ENCODE results near the gene ACVRL1. TPM values are rescaled to one million over a fixed set of nuclear protein-coding genes. Genes with fewer than 3 reads are reported as not detected.
A peak's percentile ranks its signal among the peaks of the same experiment; 100 is the strongest.

Gene ACVRL1
- total RNA-seq, 1 experiment from 2014 or later, result 0.07 TPM

DNA sequence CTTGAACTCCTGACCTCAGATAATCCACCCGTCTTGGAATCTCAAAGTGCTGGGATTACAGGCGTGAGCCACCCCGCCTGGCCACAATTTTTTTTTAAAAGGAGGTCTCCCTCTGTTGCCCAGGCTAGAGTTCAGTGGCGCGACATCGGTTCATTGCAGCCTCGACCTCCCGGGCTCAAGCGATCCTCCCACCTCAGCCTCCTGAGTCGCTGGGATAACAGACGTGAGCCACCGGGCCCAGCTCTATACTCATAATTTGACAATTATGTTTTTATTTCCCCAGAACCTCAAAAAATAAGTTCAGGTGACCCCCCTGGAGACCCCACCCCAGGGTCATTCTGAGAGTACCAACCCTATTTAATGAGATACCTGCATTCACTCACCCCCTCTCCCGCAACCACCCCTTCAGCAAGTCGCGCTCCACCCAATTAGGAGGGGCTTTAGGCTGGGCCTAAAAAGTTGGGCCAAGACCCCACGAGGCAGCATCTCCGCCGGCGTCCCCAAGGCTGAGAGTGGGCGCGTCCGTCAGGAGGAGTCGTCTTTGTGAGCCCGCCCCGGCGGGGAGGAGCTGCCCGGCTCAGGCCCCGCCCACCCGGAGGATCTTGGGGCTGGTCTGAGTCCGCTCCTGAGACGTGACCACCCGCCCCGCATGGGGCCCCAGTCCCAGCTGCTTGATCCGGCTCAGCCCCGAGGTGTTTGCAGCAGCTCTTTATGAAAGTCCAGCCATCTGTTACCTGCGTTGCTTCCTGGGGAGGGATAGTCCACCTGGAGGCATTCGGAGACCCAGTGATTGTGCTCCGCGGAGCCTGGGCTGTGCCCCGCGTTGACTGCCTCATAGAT is 19.6 kb upstream of the ACVRL1 start, which contains the start of gene ANKRD33:
Gene ANKRD33, plus strand, starts transcription at position 628 of the 840 bp plus-strand sequence. Its CDS starts 84 bp downstream, at position 712.
- Histone ChIP-seq H3K27me3 (ENCODE audit: control insufficient read depth, insufficient read depth, low read length) (peaks cover 10% of the 10 kb centered on the region), H3K36me3 (replicated peaks; ENCODE audit: control insufficient read depth, insufficient read depth, low read length) (no peaks in the 10 kb centered on the region), H3K4me3 (ENCODE audit: insufficient read depth, low read depth, low read length) (peak within 1 kb of the TSS; percentile 54)
- peak; percentile 98 for DNase-seq

DNA sequence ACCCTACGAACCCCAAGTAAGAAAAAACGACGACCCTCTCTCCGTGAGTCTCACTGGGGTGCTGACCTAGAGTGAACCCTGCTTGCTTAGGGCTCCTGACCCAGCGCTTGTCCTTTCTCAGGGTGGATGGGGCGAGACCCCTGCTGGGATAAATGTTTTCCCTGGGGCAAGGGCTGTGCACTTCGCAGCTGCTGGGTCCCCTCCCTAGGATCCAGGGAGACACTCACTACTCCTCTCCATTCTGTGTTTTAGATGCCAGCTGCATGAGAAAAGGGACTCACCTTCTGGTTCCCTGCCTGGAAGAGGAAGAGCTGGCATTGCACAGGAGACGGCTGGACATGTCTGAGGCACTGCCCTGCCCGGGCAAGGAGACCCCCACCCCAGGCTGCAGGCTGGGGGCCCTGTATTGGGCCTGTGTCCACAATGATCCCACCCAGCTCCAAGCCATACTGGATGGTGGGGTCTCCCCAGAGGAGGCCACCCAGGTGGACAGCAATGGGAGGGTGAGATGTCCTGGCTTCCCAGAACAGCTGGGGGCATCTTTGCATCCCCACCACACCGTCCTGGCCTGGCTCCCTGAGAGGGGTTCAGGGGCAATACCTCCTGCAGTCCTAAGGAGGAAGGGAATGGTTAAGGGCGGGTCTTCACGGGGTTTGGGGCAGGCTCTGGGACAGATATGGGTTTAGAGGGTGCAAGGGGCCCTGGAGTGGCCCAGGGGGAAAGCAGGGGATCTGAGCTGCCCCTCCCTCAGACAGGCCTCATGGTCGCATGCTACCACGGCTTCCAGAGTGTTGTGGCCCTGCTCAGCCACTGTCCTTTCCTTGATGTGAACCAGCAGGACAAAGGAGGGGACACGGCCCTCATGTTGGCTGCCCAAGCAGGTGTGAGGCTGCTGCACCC is 18.7 kb upstream of the ACVRL1 start:
- Histone ChIP-seq H3K36me3 (replicated peaks; ENCODE audit: control insufficient read depth, insufficient read depth, low read length) (no peaks in the 10 kb centered on the region), H3K27me3 (ENCODE audit: control insufficient read depth, insufficient read depth, low read length) (peaks cover 10% of the 10 kb centered on the region), H3K4me3 (ENCODE audit: insufficient read depth, low read depth, low read length) (peak overlapping the region; percentile 54)
- DNase-seq, result peak; percentile 42

DNA sequence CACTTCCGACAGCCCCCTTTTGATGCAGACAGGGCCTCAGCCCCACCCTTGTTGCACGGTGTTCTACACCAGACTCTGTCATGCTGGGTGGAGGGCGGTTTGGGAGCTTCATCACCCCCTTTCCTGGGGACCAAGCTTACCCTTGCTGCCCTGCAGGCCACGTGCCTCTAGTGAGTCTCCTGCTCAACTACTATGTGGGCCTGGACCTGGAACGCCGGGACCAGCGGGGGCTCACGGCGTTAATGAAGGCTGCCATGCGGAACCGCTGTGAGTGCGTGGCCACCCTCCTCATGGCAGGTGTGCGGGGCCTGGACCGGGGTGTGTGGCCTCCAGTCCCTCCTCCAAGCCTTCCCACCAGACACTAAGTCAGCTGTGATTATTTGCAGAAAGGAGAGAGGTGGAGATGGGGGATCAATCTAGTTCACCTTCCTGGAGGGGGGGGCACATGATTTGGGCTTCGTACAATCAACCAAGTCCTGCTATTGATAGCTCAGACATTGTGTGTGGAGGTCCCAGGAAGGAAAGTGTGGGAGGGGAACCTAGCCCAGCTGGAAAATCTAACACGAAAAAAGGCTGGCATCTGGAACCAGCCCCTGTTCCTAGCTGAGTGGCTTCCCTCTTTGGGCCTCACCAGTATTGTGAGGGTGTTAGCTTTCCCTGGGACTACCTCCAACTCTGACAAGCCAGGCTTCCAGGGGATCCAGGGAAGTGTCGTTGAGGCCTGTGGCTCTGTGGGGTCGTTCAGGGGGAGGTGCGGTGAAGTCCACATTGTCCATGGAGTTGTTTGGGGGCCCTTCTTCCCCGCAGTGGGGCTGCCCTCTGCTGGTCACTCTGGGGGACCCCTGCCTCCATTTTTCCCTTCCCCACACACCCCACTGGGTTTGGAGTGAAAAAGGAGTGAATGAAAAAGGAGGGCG is 17.8 kb upstream of the ACVRL1 start:
- no peaks in the 10 kb centered on the region for H3K36me3 ChIP-seq (replicated peaks; ENCODE audit: control insufficient read depth, insufficient read depth, low read length)
- H3K4me3 ChIP-seq (ENCODE audit: insufficient read depth, low read depth, low read length), result no peak overlapping the region
- H3K27me3 ChIP-seq (ENCODE audit: control insufficient read depth, insufficient read depth, low read length), result peaks cover 10% of the 10 kb centered on the region
- peak; percentile 41 for DNase-seq

DNA sequence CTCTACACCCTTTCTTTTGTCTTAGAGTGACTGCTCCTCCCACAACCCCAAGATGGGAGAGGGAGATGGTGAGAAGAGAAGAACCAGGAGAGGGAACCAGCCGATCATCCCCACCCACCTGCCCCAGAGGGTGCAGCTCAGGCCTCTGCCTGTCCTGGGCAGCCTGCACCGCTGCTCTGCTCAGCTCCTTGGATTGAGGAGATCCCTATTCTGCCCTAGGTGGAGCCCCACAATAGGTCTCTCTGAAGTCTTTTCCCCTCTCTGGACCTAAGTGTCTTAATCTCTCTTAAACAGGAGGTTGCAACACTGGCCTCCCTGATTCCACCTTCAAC is 17.2 kb upstream of the ACVRL1 start:
- Histone ChIP-seq H3K4me3 (ENCODE audit: insufficient read depth, low read depth, low read length) (no peak overlapping the region), H3K36me3 (replicated peaks; ENCODE audit: control insufficient read depth, insufficient read depth, low read length) (no peaks in the 10 kb centered on the region), H3K27me3 (ENCODE audit: control insufficient read depth, insufficient read depth, low read length) (peaks cover 10% of the 10 kb centered on the region)
- DNase-seq, result peak; percentile 77

DNA sequence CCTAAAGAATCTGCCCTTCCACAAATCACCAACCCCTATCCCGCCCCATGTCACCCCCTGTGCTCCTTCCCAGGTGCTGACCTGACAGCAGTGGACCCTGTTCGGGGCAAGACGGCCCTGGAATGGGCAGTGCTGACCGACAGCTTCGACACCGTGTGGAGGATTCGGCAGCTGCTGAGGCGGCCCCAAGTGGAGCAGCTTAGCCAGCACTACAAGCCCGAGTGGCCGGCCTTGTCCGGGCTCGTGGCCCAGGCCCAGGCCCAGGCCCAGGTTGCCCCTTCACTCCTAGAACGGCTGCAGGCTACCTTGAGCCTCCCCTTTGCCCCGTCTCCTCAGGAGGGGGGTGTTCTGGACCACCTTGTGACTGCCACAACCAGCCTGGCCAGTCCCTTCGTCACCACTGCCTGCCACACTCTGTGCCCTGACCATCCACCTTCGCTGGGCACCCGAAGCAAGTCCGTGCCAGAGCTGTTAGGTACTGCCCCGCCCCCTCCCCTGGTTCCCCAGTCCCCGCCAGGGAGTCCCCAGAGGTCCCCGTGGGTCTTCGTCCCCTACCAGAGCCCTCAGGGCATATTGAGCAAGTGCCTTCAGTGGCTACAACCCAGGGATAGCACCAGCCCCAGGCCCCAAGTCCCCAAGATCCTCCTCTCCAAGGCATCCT is 16.7 kb upstream of the ACVRL1 start:
- Histone ChIP-seq H3K4me3 (ENCODE audit: insufficient read depth, low read depth, low read length) (no peak overlapping the region), H3K36me3 (replicated peaks; ENCODE audit: control insufficient read depth, insufficient read depth, low read length) (no peaks in the 10 kb centered on the region), H3K27me3 (ENCODE audit: control insufficient read depth, insufficient read depth, low read length) (peaks cover 10% of the 10 kb centered on the region)
- peak; percentile 42 for DNase-seq

DNA sequence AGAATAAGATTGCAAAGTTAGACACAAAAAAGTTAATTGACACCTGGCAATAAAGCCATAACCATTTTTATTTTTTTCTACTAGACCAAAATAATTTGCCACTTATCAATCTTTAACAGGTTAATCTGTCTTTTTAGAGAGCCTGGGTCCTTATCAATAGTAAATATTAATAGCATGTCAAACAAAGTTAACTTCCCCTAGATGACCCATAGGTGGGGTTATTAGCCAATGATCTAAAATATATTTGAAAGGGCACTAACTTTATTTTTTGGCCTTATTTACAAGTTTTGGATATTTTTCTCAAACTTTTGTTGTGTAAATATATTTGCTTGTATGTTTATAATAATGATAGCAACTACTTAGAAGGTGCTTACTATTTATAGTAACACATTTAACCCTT is 15.5 kb upstream of the ACVRL1 start:
- Histone ChIP-seq H3K36me3 (replicated peaks; ENCODE audit: control insufficient read depth, insufficient read depth, low read length) (no peaks in the 10 kb centered on the region), H3K27me3 (ENCODE audit: control insufficient read depth, insufficient read depth, low read length) (peaks cover 10% of the 10 kb centered on the region), H3K4me3 (ENCODE audit: insufficient read depth, low read depth, low read length) (no peak overlapping the region)
- peak; percentile 50 for DNase-seq

DNA sequence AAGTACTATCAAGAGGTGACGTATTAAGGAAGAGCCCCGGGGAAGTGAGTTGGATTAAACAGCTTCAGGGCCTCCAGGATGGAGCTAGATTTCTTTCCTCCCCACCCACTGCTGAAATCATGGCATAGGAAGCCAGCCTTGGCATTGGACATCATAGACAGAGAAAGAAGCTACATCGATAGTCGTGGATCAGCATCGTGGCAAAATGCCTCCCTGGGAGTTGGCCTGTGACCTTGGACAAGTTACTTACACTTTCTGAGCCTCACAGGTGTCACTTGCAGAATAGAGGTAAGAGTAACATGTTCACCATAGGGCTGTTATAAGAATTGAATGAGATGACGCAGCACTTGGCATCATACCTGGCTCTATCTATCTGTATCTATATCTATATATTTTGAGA is 13.5 kb upstream of the ACVRL1 start:
- peaks cover 2% of the 10 kb centered on the region; the same call in 1 of the 2 replicates for H3K27me3 ChIP-seq (ENCODE audit: control insufficient read depth, insufficient read depth, low read length)
- DNase-seq, result no peak
- H3K4me3 ChIP-seq (ENCODE audit: insufficient read depth, low read depth, low read length), result no peak overlapping the region
- no peaks in the 10 kb centered on the region for H3K36me3 ChIP-seq (replicated peaks; ENCODE audit: control insufficient read depth, insufficient read depth, low read length)

DNA sequence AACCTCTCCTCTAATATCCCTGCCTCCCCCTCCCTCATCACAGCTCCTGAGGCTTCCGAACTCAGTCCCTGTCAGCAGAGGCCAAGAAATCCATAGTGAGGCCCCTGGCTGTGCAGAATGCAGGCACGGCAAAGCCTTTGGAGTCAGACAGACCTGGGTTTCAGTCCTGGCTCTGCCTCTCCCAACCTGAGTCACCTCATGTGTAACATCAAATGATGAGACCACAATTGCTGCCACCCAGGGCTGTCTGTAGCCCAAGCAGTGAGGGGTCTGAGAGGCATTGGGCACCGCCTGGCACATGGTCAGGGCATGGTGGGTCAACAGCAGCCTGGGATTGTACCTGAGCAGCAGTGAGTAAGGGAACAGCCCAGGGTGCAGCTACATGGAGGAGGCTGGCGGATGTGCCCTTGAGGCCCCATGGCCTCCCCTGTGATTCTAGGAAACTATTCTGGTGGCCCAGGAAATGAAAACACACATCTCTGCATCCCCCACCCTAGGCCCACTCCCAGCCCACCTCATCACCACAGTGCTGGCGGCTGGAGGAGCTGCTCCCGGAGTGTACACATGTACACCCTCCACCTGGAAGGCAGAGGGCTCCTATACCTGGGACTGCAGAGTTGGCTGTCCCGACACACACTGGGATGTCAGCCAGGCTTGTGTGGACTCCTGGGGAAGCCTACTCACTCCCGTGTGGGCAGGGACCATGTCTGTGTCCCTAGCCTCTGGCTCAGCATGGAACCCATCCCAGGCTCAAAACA is 11.7 kb upstream of the ACVRL1 start:
- Histone ChIP-seq H3K4me3 (ENCODE audit: insufficient read depth, low read depth, low read length) (no peak overlapping the region), H3K36me3 (replicated peaks; ENCODE audit: control insufficient read depth, insufficient read depth, low read length) (no peaks in the 10 kb centered on the region), H3K27me3 (ENCODE audit: control insufficient read depth, insufficient read depth, low read length) (no peaks in the 10 kb centered on the region)
- DNase-seq, result no peak

DNA sequence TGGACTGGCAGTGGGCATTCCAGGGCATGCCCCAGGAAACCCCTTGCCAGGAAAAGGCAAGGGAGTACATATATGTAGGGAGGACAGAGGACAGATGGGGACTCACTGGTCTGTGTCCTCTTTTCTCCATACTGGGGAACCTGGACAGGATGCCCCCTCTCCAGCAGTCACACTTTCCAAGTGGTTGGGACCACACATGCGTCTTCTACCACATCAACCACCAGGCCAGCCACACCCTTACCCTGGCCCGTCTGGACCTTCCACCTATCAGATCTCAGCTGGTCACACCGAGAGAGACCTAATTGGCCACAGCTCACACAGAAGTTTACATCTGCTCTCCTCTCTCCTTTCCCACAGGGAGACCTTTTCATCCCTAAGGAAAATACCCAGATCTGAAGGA is 11.1 kb upstream of the ACVRL1 start:
- no peaks in the 10 kb centered on the region for H3K27me3 ChIP-seq (ENCODE audit: control insufficient read depth, insufficient read depth, low read length)
- no peak overlapping the region for H3K4me3 ChIP-seq (ENCODE audit: insufficient read depth, low read depth, low read length)
- H3K36me3 ChIP-seq (replicated peaks; ENCODE audit: control insufficient read depth, insufficient read depth, low read length), result no peaks in the 10 kb centered on the region
- DNase-seq, result no peak

DNA sequence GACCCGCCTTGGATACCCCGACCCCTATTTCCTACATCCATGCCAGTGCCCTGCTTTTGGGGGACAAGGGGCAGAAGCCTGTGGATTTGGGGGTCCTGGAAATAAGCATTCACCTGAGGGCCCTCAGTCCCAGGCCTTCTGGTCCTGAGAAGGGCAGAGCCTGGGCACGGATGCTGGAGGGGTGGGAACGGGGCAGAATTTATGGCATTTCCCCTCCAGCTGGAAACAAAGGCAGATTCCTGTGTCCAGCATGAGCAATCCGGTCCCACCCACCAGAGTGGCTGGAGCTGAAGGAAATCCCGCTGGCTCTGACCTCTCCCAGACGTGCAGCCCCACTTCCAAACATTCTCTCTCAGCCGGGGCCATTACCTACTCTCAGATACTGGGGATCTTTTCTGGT is 10.1 kb upstream of the ACVRL1 start:
- Histone ChIP-seq H3K36me3 (replicated peaks; ENCODE audit: control insufficient read depth, insufficient read depth, low read length) (no peaks in the 10 kb centered on the region), H3K4me3 (ENCODE audit: insufficient read depth, low read depth, low read length) (no peak overlapping the region), H3K27me3 (ENCODE audit: control insufficient read depth, insufficient read depth, low read length) (no peaks in the 10 kb centered on the region)
- peak; percentile 21 for DNase-seq

DNA sequence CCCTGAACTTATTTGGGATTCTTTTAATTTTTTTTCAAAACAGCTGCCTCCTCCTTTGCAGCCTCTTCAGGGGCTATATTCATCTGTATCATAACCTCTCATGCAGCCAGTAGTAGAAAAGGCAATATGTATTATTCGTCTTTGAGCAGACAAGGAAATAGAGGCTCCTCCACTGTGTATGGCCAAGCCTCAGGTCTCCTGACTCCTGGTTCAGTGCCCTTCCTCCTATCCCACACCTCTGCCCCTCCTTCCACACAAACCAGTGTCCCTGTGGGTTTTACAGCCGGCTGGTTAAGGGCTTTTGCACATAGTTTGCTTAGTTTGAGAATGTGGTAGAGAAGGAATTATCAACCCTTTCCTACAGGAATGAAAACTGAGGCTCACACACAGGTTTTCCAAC is 8.8 kb upstream of the ACVRL1 start:
- Histone ChIP-seq H3K27me3 (ENCODE audit: control insufficient read depth, insufficient read depth, low read length) (no peaks in the 10 kb centered on the region), H3K36me3 (replicated peaks; ENCODE audit: control insufficient read depth, insufficient read depth, low read length) (no peaks in the 10 kb centered on the region), H3K4me3 (ENCODE audit: insufficient read depth, low read depth, low read length) (no peak overlapping the region)
- DNase-seq, result peak; percentile 8

DNA sequence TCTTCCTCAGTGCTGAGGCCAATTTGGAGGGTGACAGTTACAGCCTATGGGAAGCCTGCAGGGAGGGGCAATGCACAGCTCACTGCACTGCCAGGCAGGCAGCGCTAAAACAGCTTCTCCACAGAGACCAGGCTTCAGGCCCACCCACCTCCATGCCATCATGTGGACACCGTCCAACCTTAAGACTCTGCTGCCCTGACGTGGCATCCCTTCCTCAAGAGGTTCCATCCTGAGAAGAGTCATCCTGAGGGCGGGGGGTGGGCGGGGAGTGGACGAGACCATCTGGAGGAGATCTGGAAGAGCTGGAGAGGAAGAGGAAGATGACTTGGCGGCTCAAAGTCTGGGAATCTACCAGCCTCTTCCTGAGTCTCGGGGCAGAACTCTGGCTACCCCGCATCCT is 8.4 kb upstream of the ACVRL1 start:
- Histone ChIP-seq H3K36me3 (replicated peaks; ENCODE audit: control insufficient read depth, insufficient read depth, low read length) (no peaks in the 10 kb centered on the region), H3K27me3 (ENCODE audit: control insufficient read depth, insufficient read depth, low read length) (no peaks in the 10 kb centered on the region), H3K4me3 (ENCODE audit: insufficient read depth, low read depth, low read length) (no peak overlapping the region)
- DNase-seq, result peak; percentile 18

DNA sequence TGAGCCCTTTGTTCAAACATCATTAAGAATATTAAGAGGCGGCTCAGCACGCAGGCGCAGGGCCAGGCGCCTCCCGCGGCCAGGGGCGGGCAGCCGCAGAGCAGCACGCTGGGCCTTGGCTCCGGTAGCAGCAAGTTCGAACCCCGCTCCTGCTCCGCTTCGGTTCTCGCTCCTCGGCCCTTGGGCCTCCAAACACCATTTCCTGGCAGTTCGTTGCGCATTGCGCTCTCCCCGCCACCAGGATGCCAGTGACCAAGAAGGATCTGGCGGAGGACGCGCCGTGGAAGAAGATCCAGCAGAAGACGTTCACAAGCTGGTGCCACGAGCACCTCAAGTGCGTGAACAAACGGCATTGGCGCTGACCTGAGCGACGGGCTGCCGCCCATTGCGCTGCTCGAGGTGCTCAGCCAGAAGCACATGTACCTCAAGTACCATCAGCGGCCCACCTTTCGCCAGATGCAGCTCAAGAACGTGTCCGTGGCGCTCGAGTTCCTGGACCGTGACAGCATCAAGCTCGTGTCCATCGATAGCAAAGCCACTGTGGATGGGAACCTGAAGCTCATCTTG is 6.9 kb upstream of the ACVRL1 start:
- Histone ChIP-seq H3K36me3 (replicated peaks; ENCODE audit: control insufficient read depth, insufficient read depth, low read length) (no peaks in the 10 kb centered on the region), H3K27me3 (ENCODE audit: control insufficient read depth, insufficient read depth, low read length) (no peaks in the 10 kb centered on the region), H3K4me3 (ENCODE audit: insufficient read depth, low read depth, low read length) (no peak overlapping the region)
- DNase-seq, result peak; percentile 23
